Spleen (tissue), 11 donors: Measurements from ENCODE around the gene USH2A. TPM values are rescaled to one million over a fixed set of nuclear protein-coding genes. Genes with fewer than 3 reads are reported as not detected.

ENCODE experiments used
- DNase-seq: peaks from one replicate; pipeline ENCODE4 v3.0.0-alpha.2; 2020
- H3K27ac ChIP-seq, 8 donors: fragments of 200-600 bp; sonication (generic) in 7 of 8; 1 replicate in 4 of 8; 2 replicates in 4 of 8; pipeline versions ENCODE4 v1.5.0 to v1.8.0; 2016 to 2021; ENCODE audit warnings: inconsistent platforms in 4 of 8, mild to moderate bottlenecking in 4 of 8, moderate library complexity in 1 of 8
- H3K27me3 ChIP-seq, 7 donors: fragments of 200-600 bp; sonication (generic) in 6 of 7; replicated peaks in 1 of 7; 1 replicate in 4 of 7; 2 replicates in 3 of 7; pipeline versions ENCODE4 v1.5.0 to v1.8.0; 2016 to 2021; ENCODE audit warnings: inconsistent platforms in 3 of 7, mild to moderate bottlenecking in 1 of 7
- H3K36me3 ChIP-seq, 6 donors: fragments of 200-600 bp; sonication (generic) in 5 of 6; 1 replicate in 4 of 6; 2 replicates in 2 of 6; pipeline versions ENCODE4 v1.5.0 to v1.8.0; 2016 to 2021; ENCODE audit warnings: inconsistent platforms in 2 of 6
- H3K4me1 ChIP-seq, 6 donors: fragments of 200-600 bp; sonication (generic) in 5 of 6; 1 replicate in 3 of 6; 2 replicates in 3 of 6; pipeline versions ENCODE4 v1.5.0 to v1.8.0; 2016 to 2021; ENCODE audit warnings: inconsistent platforms in 3 of 6
- H3K4me3 ChIP-seq, 8 donors: fragments of 200-600 bp; sonication (generic) in 7 of 8; 1 replicate in 4 of 8; 2 replicates in 4 of 8; pipeline versions ENCODE4 v1.5.0 to v1.8.0; 2016 to 2021; ENCODE audit warnings: inconsistent platforms in 4 of 8, mild to moderate bottlenecking in 4 of 8, moderate library complexity in 2 of 8
- H3K9me3 ChIP-seq, 8 donors: fragments of 200-600 bp; sonication (generic) in 7 of 8; 1 replicate in 4 of 8; 2 replicates in 4 of 8; pipeline versions ENCODE4 v1.5.0 to v1.8.0; 2016 to 2021; ENCODE audit warnings: inconsistent platforms in 4 of 8
- POLR2A ChIP-seq, 3 donors: fragments of 450-650 bp; IDR thresholded peaks; one replicate each; pipeline ENCODE4 v1.5.1; 2017; ENCODE audit warnings: antibody characterized with exemption in 3 of 3, mild to moderate bottlenecking in 1 of 3
- POLR2AphosphoS5 ChIP-seq, 3 donors: sonication (generic); formaldehyde crosslinking; IDR thresholded peaks; one replicate each; pipeline ENCODE4 v1.5.1; 2017; ENCODE audit warnings: antibody characterized with exemption in 3 of 3
- WGBS, 5 donors: extraction: QIAGEN DNeasy Blood & Tissue Kit in 3 of 5; methylation state at CpG; one replicate each; pipeline versions ENCODE4 v1.1.5 to v1.1.7; 2013 to 2018; 5-methylcytosine and 5-hydroxymethylcytosine counted together
- intact Hi-C: fragments of 100-400 bp; cut with DNase I; formaldehyde crosslinking; loops from one replicate; pipeline ENCODE4 v1.15.0; 2023; ENCODE audit warnings: low total_unique reads
- polyA plus RNA-seq, 3 donors: library from polyadenylated mRNA; stranded (reverse); fragments of 200-250 nt; gene quantifications; one replicate each; pipeline ENCODE4 v1.2.1, GENCODE V29; 2013
- total RNA-seq, 7 donors: library from RNA; depleted of rRNA in 3 of 7; stranded (reverse); fragments of >200 nt in 3 of 7; fragmentation: NEBNext Ultra II Directional in 4 of 7; extraction: Animal tissue kit (Norgen Biotek cat#: 25700) in 4 of 7; gene quantifications; one replicate each; pipeline versions ENCODE4 v1.1.0 to v1.2.1, GENCODE V29; 2016 to 2021
- TF ChIP-seq, protein P1 (sequence below), 11 experiments: fragments of 200-600 bp in 7 of 11; fragments of 450-650 bp in 4 of 11; sonication (generic) in 4 of 11; IDR thresholded peaks in 8 of 11; conservative IDR thresholded peaks in 3 of 11; 1 replicate in 7 of 11; 2 replicates in 4 of 11; pipeline versions ENCODE4 v1.4.0 to v1.8.0; 2016 to 2021; ENCODE audit warnings: antibody characterized with exemption in 11 of 11, inconsistent platforms in 4 of 11, mild to moderate bottlenecking in 1 of 11
- donor health status: healthy with polysubstance abuse.
- donor health status: DM: no; HTN: no; CAD: no; lungs with moderate emphysema.
- donor health status: DM: no; HTN: no; CAD: no.
- donor health status: Bipolar disorder and iron deficiency.
- donor health status: healthy.
- donor health status: DM: no; HTN: no; CAD: no.
- donor health status: DM: yes; HTN: yes; CAD: no.

The USH2A gene
- total and polyA plus RNA-seq, 10 donors: under 0.01 TPM; not detected in 9

DNA sequence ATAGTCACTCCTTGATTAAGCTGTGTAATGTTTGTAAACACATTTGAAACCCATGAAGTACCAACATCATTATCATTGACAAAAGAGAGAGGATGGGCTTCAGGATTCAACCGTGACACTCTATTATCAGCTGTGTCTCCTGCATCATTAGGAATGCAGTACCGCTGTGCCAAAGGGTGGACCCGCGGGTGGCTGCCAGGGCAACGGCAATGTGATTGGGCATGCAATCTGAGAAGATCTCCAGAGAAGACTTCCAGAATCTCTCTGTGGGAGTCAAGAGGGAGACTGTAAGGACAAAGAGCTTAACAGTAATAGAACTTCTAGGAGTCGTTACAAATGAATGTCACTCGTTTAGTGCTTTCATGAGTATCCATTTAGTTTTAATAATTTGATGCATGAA is 97.9 kb downstream of the USH2A start:
- TF ChIP-seq, protein P1, sequence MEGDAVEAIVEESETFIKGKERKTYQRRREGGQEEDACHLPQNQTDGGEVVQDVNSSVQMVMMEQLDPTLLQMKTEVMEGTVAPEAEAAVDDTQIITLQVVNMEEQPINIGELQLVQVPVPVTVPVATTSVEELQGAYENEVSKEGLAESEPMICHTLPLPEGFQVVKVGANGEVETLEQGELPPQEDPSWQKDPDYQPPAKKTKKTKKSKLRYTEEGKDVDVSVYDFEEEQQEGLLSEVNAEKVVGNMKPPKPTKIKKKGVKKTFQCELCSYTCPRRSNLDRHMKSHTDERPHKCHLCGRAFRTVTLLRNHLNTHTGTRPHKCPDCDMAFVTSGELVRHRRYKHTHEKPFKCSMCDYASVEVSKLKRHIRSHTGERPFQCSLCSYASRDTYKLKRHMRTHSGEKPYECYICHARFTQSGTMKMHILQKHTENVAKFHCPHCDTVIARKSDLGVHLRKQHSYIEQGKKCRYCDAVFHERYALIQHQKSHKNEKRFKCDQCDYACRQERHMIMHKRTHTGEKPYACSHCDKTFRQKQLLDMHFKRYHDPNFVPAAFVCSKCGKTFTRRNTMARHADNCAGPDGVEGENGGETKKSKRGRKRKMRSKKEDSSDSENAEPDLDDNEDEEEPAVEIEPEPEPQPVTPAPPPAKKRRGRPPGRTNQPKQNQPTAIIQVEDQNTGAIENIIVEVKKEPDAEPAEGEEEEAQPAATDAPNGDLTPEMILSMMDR (IDR thresholded peaks at IDR 0.05 in 8 of 11, conservative IDR thresholded peaks at IDR 0.05 in 3 of 11): no peak
- no peak for TF ChIP-seq POLR2A (IDR thresholded peaks at IDR 0.05)
- TF ChIP-seq POLR2AphosphoS5 (IDR thresholded peaks at IDR 0.05): no peak
- Histone ChIP-seq H3K4me1 (no peaks in the 10 kb centered on the region), H3K4me3 (no peak overlapping the region), H3K27me3 (no peaks in the 10 kb centered on the region), H3K27ac (no peak overlapping the region), H3K36me3 (no peaks in the 10 kb centered on the region), H3K9me3 (peaks cover 0 to 3% (median 0%) of the 10 kb centered on the region in 8 donors)
- no peak for DNase-seq
- 86 to 93% (median 90%) methylated on average over 7 of the region's 7 CpGs for WGBS, 5 donors
- intact Hi-C loops: no loop called here

DNA sequence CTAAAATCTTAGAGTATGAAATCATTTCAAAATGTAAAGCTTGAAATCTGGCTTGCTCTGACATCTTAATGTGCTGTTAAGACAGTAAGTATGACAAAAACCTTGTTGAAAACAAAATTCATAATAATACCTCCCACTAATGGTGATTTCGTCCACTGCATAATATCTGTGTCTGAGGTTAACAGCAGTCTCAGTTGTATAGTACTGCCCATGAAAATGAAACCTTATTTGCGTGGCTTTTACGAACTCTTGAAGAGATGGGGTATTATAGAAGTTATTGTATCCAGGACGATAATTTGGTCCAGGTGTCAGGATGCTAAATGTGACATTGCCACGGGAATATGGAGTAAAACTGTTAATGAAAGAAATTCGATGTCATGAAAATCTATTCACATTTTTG is 99.9 kb downstream of the USH2A start:
- H3K4me3 ChIP-seq: no peak overlapping the region
- WGBS, 5 donors: 72 to 88% (median 78%) methylated on average over 6 of the region's 6 CpGs
- H3K27me3 ChIP-seq: no peaks in the 10 kb centered on the region
- H3K27ac ChIP-seq: no peak overlapping the region
- peaks cover 0 to 10% (median 2%) of the 10 kb centered on the region in 8 donors for H3K9me3 ChIP-seq
- no peaks in the 10 kb centered on the region for H3K36me3 ChIP-seq
- no peaks in the 10 kb centered on the region for H3K4me1 ChIP-seq
- intact Hi-C loops: no loop called here
- TF ChIP-seq, protein P1 (IDR thresholded peaks at IDR 0.05 in 8 of 11, conservative IDR thresholded peaks at IDR 0.05 in 3 of 11): no peak
- TF ChIP-seq POLR2A (IDR thresholded peaks at IDR 0.05) (no peak), POLR2AphosphoS5 (IDR thresholded peaks at IDR 0.05) (no peak)
- no peak for DNase-seq

DNA sequence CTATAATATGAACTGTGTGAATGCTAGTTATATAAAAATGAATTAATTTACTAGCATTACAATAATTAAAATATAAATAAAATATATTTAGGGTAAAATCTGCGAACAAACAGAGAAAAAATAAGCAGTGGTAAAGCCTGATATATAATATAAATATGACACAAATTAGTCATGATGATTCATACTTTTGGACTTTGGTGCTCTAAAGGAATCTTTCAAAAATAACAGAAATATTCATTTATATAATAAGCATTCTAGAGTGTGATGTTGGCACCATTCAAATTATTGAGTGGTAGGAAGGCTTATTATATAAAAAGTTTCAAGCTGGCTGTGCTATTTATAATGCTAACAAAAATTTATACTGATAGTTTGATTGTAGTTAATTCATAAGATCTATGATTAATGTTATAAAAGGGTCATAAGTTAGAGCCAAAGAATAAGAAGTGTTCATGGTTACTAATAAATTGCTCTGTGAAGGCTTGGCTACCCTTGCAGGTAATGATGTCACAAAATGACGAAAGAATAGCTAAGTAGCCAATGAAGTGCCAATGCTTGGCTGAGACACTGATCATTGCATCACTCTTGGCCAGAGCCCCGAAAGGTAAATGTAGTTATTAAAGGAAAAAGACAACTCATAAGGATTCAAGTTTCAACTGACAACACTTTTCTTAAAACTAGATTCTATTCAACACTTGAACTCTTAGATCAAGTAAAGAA is 108.7 kb downstream of the USH2A start:
- WGBS, 5 donors: 70 to 84% (median 72%) methylated on average over 3 of the region's 3 CpGs
- no peaks in the 10 kb centered on the region for H3K27me3 ChIP-seq
- H3K36me3 ChIP-seq: no peaks in the 10 kb centered on the region
- H3K9me3 ChIP-seq: no peaks in the 10 kb centered on the region
- H3K27ac ChIP-seq: no peak overlapping the region
- no peak overlapping the region for H3K4me3 ChIP-seq
- no peaks in the 10 kb centered on the region for H3K4me1 ChIP-seq
- TF ChIP-seq, protein P1 (IDR thresholded peaks at IDR 0.05 in 8 of 11, conservative IDR thresholded peaks at IDR 0.05 in 3 of 11): no peak
- TF ChIP-seq POLR2A (IDR thresholded peaks at IDR 0.05) (no peak), POLR2AphosphoS5 (IDR thresholded peaks at IDR 0.05) (no peak)
- no peak for DNase-seq
- intact Hi-C loops: no loop called here

DNA sequence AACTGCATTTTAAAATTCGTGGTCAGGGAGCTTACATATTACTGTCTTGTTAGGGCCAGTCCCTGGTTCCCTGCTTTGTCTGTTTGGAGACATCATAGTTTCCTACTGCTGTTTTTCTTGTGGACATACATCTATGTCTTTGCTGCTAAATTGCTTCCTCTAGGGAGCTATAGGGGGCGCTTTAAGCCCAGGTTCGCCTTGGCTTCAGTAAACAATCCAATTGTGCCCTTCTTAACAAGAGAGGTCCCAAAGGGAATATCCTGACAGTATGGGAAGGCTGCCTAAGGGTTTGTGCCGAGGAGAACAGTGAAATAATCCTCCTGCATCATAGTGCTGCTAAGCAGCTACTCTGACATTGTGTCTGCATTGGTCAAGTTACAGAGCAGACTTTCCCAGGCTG is 112.5 kb downstream of the USH2A start:
- TF ChIP-seq POLR2AphosphoS5 (IDR thresholded peaks at IDR 0.05) (no peak), POLR2A (IDR thresholded peaks at IDR 0.05) (no peak)
- TF ChIP-seq, protein P1 (IDR thresholded peaks at IDR 0.05 in 8 of 11, conservative IDR thresholded peaks at IDR 0.05 in 3 of 11): peak in 4 of 11 experiments; percentile 18 to 27 (median 23)
- Histone ChIP-seq H3K9me3 (no peaks in the 10 kb centered on the region), H3K4me1 (no peaks in the 10 kb centered on the region), H3K27me3 (no peaks in the 10 kb centered on the region), H3K36me3 (no peaks in the 10 kb centered on the region), H3K27ac (no peak overlapping the region), H3K4me3 (no peak overlapping the region)
- intact Hi-C loops: no loop called here
- no peak for DNase-seq
- 2 to 16% (median 9%) methylated on average over 4 of the region's 4 CpGs for WGBS, 5 donors
